Heart right ventricle (tissue), 16 donors: ENCODE results near the gene CSNK1D. TPM values are rescaled to one million over a fixed set of nuclear protein-coding genes. Genes with fewer than 3 reads are reported as not detected.

Experiments
- ATAC-seq, 8 donors: fragments of 200-7000 bp; cut with Tn5 transposase; one replicate each; pipeline ENCODE4 v1.9.1; 2020; ENCODE audit warnings: mild to moderate bottlenecking in 8 of 8, moderate library complexity in 8 of 8, moderate number of reproducible peaks in 1 of 8
- DNase-seq, 2 donors: peaks; one replicate each; pipeline ENCODE4 v3.0.0-alpha.2; 2020
- H3K27ac ChIP-seq, 10 donors: fragments of 200-600 bp; sonication (generic) in 2 of 10; one replicate each; pipeline versions ENCODE4 v1.5.0 to v1.8.0; 2020 to 2022; ENCODE audit warnings: mild to moderate bottlenecking in 3 of 10
- H3K27me3 ChIP-seq, 7 donors: fragments of 200-600 bp; one replicate each; pipeline ENCODE4 v1.8.0; 2021 to 2022; ENCODE audit warnings: mild to moderate bottlenecking in 2 of 7
- H3K36me3 ChIP-seq, 9 donors: fragments of 200-600 bp; sonication (generic) in 1 of 9; one replicate each; pipeline versions ENCODE4 v1.5.0 to v1.8.0; 2020 to 2022; ENCODE audit warnings: mild to moderate bottlenecking in 2 of 9
- H3K4me1 ChIP-seq, 9 donors: fragments of 200-600 bp; sonication (generic) in 1 of 9; one replicate each; pipeline versions ENCODE4 v1.5.0 to v1.8.0; 2020 to 2022; ENCODE audit warnings: mild to moderate bottlenecking in 4 of 9
- H3K4me3 ChIP-seq, 10 donors: fragments of 200-600 bp; sonication (generic) in 2 of 10; one replicate each; pipeline versions ENCODE4 v1.5.0 to v1.8.0; 2020 to 2022; ENCODE audit warnings: mild to moderate bottlenecking in 7 of 10, moderate library complexity in 2 of 10
- H3K9me3 ChIP-seq, 11 donors: fragments of 200-600 bp in 10 of 11; sonication (generic) in 2 of 11; one replicate each; pipeline versions ENCODE4 v1.5.0 to v1.8.0; 2013 to 2022; ENCODE audit warnings: mild to moderate bottlenecking in 2 of 11, control low read depth in 1 of 11, moderate library complexity in 1 of 11
- CTCF ChIP-seq, 9 donors: fragments of 200-600 bp; sonication (generic) in 2 of 9; IDR thresholded peaks; one replicate each; pipeline versions ENCODE4 v1.5.0 to v1.8.0; 2021 to 2022; ENCODE audit warnings: antibody characterized with exemption in 9 of 9, mild to moderate bottlenecking in 5 of 9, moderate library complexity in 1 of 9
- WGBS, 2 donors: extraction: QIAGEN DNeasy Blood & Tissue Kit; methylation state at CpG; one replicate each; pipeline ENCODE4 v1.1.7; 2013; ENCODE audit warnings: inconsistent platforms in 1 of 2; 5-methylcytosine and 5-hydroxymethylcytosine counted together
- intact Hi-C, 10 donors: fragments of 100-400 bp; cut with DNase I; formaldehyde crosslinking; loops; one replicate each; pipeline versions ENCODE4 v1.11.1 to v1.14.2; 2022
- polyA plus RNA-seq, 2 donors: library from polyadenylated mRNA; stranded (reverse); fragments of 200-250 nt; gene quantifications; one replicate each; pipeline ENCODE4 v1.2.3, GENCODE V29; 2013
- total RNA-seq, 10 donors: library from RNA; stranded (reverse); fragmentation: NEBNext Ultra II Directional in 3 of 10; extraction: Animal tissue kit (Norgen Biotek cat#: 25700) in 3 of 10; gene quantifications; one replicate each; pipeline versions ENCODE4 v1.2.1 to v1.2.4, GENCODE V29; 2021 to 2023
- donor health status: Arrhythmogenic right ventricular cardiomyopathy.
- donor health status: ischemic (EF 13 %, LVEDD 7.1; RV severe dilation, severe dysfunction).
- donor health status: healthy with polysubstance abuse.
- donor health status: DM: no; HTN: yes; CAD: no.
- donor health status: DM: no; HTN: no; CAD: no.
- donor health status: ischemic (EF 25% LVEDD 6.9; RV normal size, moderate dysfunction).
- donor health status: ischemic (EF 25% LVEDD 5.7; RV mildly dilated, moderate dysfunction).
- donor health status: healthy.
- donor health status: DM: yes; HTN: yes; CAD: no.
- donor health status: Ischemic cardiomyopathy.
- donor health status: ischemic (EF 35%, LVEDD 5.7; RV mildly dilated, moderate dysfunction).
- donor health status: nonischemic (EF 11% LVEDD 7.7; RV severe dilation, severe dysfunction).
- donor health status: DM: yes; HTN: yes; CAD: no.
- donor health status: PGD.
- donor health status: ischemic (EF 29% LVEDD 5.4; RV normal size, mild dysfunction).
- donor health status: nonischemic (EF 23%, LVEDD 6.1; RV moderate dilation, normal function).

Gene CSNK1D
- total and polyA plus RNA-seq, 12 donors = 54.4 to 72.7 (median 66.8) TPM

- ATAC-seq = no peak
- no peak for TF ChIP-seq CTCF (IDR thresholded peaks at IDR 0.05)
Measured at GRCh38 chr17:82269882-82270500, 3.5 kb downstream of the CSNK1D start.

GRCh38 chr17:82269138-82269881 lies 4.2 kb downstream of the CSNK1D start:
- Histone ChIP-seq H3K4me1 (peaks cover 27 to 81% (median 74%) of the 10 kb centered on the region in 9 donors), H3K9me3 (no peaks in the 10 kb centered on the region), H3K27ac (peak overlapping the region in 2 of 10 donors; percentile 11 to 83), H3K4me3 (no peak overlapping the region), H3K36me3 (peaks cover 0 to 75% (median 31%) of the 10 kb centered on the region in 9 donors), H3K27me3 (no peaks in the 10 kb centered on the region)
- WGBS, 2 donors = 66 to 67% methylated on average over 10 of the region's 10 CpGs
- intact Hi-C loops = no loop called here
- no peak for TF ChIP-seq CTCF (IDR thresholded peaks at IDR 0.05)
- DNase-seq = no peak
- no peak for ATAC-seq

More at GRCh38 chr17:82269882-82270500, 3.5 kb downstream of the CSNK1D start:
- H3K4me1 ChIP-seq = peaks cover 27 to 85% (median 76%) of the 10 kb centered on the region in 9 donors
- H3K9me3 ChIP-seq = no peaks in the 10 kb centered on the region
- H3K27me3 ChIP-seq = no peaks in the 10 kb centered on the region
- peaks cover 0 to 68% (median 25%) of the 10 kb centered on the region in 9 donors for H3K36me3 ChIP-seq
- WGBS, 2 donors = 81 to 83% methylated on average over 13 of the region's 13 CpGs
- no peak for DNase-seq
- no peak overlapping the region for H3K27ac ChIP-seq
- intact Hi-C loops = loop anchor here in 2 of 10 donors (5.0 kb wide), 1 partner anchor 33 kb away; no protein-coding TSS in a partner anchor
- H3K4me3 ChIP-seq = no peak overlapping the region

DNA sequence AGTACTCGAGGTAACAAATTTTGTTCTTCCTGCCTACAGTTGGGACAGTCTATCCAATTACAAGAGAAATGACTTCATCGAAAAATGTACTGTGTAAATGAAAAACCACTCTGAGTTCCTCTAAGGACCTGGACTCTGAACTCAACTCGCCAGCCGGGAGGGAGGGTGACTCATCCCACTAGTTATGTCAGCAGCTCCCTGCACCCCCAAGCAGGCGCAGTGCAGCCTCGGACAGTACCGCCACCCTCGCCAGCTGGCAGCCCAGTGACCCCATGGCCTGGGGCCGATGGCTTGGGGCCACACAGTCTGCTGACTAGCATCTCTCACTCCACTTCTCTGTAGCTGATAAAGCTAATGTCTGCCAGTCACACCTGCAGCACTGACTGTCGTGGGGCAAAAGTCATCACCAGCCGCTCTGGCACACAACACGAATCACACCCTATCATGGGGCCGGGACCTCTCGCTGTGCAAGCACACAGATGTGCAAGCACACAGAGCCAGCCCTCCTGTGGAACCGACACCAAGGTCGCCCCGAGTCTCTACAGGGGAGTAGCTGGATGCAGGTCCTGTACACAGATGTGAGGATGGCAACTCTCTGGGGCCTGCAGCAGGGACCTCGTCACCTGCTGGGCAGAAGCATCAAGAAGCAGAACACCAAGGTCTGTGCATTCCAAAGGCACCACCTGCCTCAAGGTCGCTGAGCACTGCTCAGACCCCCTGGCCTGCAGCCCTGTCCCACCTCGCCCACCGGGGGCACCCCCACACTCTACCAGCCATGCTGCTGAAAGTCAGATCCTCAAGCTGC lies 5.7 kb downstream of the CSNK1D start:
- no peaks in the 10 kb centered on the region for H3K27me3 ChIP-seq
- no peaks in the 10 kb centered on the region for H3K9me3 ChIP-seq
- peaks cover 27 to 74% (median 68%) of the 10 kb centered on the region in 9 donors for H3K4me1 ChIP-seq
- ATAC-seq = peak; percentile 94 to 96 (median 95)
- DNase-seq = peak; percentile 91 to 92
- peak overlapping the region; percentile 48 to 94 (median 82) for H3K27ac ChIP-seq
- no peak for TF ChIP-seq CTCF (IDR thresholded peaks at IDR 0.05)
- 20 to 23% methylated on average over 21 of the region's 21 CpGs for WGBS, 2 donors
- H3K4me3 ChIP-seq = peak overlapping the region in 8 of 10 donors; percentile 8 to 33 (median 16)
- peaks cover 4 to 90% (median 46%) of the 10 kb centered on the region in 9 donors for H3K36me3 ChIP-seq
- intact Hi-C loops = no loop called here

DNA sequence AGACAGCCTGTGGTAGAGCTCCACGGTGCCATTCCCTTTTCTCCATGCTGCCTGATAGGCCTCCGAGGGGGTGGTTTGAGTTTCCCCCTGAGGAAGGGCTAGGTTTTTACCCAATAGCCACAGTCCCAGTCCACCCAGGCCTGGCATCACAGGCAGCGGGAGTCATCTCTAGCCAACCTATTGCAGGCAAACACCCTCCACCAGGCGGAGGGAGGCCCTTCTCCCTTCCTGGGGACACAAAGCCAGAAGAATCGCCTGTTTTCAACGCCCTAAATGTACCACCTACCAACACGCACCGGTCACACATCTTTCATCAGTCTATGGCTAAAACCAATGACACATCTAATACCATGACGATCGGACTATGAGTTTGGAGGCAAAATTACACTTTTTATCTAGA lies 7.4 kb downstream of the CSNK1D start:
- ATAC-seq = no peak
- Histone ChIP-seq H3K27ac (peak overlapping the region in 7 of 10 donors; percentile 81 to 94 (median 83)), H3K4me3 (no peak overlapping the region), H3K27me3 (no peaks in the 10 kb centered on the region), H3K36me3 (peaks cover 4 to 95% (median 47%) of the 10 kb centered on the region in 9 donors), H3K9me3 (no peaks in the 10 kb centered on the region), H3K4me1 (peaks cover 18 to 60% (median 53%) of the 10 kb centered on the region in 9 donors)
- intact Hi-C loops = no loop called here
- no peak for DNase-seq
- WGBS, 2 donors = 88 to 92% methylated on average over 10 of the region's 10 CpGs
- no peak for TF ChIP-seq CTCF (IDR thresholded peaks at IDR 0.05)
